Activated CD4-positive, alpha-beta T cell treated with anti-CD3 and anti-CD28 coated beads, Interleukin-2, amount 10 ng/mL, durations not matched to agents 24 days and 14 days (primary cell): ENCODE results near the gene PVALB. TPM values are rescaled to one million over a fixed set of nuclear protein-coding genes. Genes with fewer than 3 reads are reported as not detected.

ENCODE experiments used
- DNase-seq: peaks from one replicate; pipeline ENCODE4 v3.0.0; 2022
- H3K27ac Mint-ChIP-seq: one replicate; pipeline ENCODE4 v1.8.0; 2022; ENCODE audit warnings: mild to moderate bottlenecking, mixed read lengths
- H3K27me3 Mint-ChIP-seq: one replicate; pipeline ENCODE4 v1.8.0; 2022; ENCODE audit warnings: mixed read lengths
- H3K36me3 Mint-ChIP-seq: one replicate; pipeline ENCODE4 v1.8.0; 2022; ENCODE audit warnings: low read depth, mild to moderate bottlenecking, mixed read lengths
- H3K4me1 Mint-ChIP-seq: one replicate; pipeline ENCODE4 v1.8.0; 2021; ENCODE audit warnings: mixed read lengths
- H3K4me3 Mint-ChIP-seq: one replicate; pipeline ENCODE4 v1.8.0; 2022; ENCODE audit warnings: mild to moderate bottlenecking, moderate library complexity, mixed read lengths
- H3K9me3 Mint-ChIP-seq: one replicate; pipeline ENCODE4 v1.8.0; 2021; ENCODE audit warnings: mixed read lengths
- intact Hi-C: fragments of 100-400 bp; cut with micrococcal nuclease; formaldehyde crosslinking; loops from one replicate; pipeline ENCODE4 v1.15.1; 2023
- total RNA-seq: library from RNA; stranded (reverse); gene quantifications from 2 replicates; pipeline ENCODE4 v1.2.3, GENCODE V29; 2022

PVALB gene
- total RNA-seq, 1 donor from 2014 or later, result not detected

DNA sequence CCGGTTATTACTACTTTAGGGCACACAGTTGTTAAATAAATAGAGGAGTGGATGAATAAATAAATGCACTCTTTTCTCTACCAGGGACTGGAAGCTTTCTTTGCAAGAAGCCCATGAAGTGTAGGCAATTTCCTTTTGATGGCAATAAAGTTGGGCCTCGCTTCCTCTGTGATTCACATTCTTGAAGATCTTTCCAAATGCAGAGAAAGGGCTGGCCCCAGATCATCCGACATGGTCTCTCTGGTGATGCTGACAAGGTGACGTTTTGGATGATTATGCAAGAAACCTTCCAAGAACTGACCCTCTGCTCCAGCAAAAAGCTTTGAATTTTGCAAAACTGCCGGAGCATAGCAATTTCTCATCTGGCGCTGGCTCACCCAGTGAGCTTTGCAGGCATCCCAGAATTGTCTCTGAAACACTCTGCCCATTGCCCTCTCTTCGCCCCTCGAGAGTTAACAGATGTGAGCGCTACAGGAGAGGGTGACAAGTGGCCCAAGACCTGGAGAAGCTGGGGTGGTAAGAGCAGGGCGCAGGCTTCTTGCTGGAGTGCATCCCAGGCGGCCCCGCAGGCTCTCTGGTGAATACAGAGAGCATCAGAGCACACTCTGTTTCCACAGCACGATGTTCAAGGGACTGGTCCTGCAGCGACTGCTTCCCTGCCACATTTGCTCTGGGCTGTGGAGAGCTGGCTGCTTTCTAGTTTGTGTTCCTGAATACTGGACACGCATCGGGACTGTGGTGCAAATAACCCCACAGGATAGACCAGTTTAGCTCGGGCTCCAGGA is 29.4 kb downstream of the PVALB start:
- no peak overlapping the region for H3K27ac Mint-ChIP-seq
- intact Hi-C loops, result no loop called here
- H3K27me3 Mint-ChIP-seq, result peaks cover 1% of the 10 kb centered on the region
- H3K4me3 Mint-ChIP-seq, result no peak overlapping the region
- peaks cover 17% of the 10 kb centered on the region for H3K4me1 Mint-ChIP-seq
- no peak for DNase-seq
- H3K36me3 Mint-ChIP-seq, result no peaks in the 10 kb centered on the region
- no peaks in the 10 kb centered on the region for H3K9me3 Mint-ChIP-seq

DNA sequence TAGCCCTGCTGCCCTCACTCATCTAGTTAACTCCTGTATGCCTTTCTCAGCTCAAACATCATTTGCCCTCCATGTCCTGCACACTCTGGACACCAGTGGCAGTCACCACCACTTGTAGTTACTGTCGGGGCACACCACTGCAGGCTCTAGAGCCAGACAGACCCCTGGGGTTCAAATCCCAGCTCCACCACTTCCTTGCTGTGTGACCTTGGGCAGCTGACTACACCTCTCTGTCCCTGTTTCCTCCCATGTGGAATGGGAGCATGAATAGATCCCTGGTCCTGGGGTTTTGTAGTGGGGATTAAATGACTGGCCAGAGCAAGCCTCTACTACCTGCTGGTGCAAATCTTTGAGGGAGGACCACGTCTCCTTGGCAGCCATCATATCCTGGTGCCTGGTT is 33.1 kb downstream of the PVALB start:
- H3K27ac Mint-ChIP-seq, result no peak overlapping the region
- H3K36me3 Mint-ChIP-seq, result no peaks in the 10 kb centered on the region
- no peak for DNase-seq
- peaks cover 1% of the 10 kb centered on the region for H3K27me3 Mint-ChIP-seq
- intact Hi-C loops, result loop anchor here (2.0 to 5.0 kb wide), 3 partner anchors 236 to 415 kb away; no protein-coding TSS in a partner anchor
- H3K9me3 Mint-ChIP-seq, result no peaks in the 10 kb centered on the region
- peaks cover 20% of the 10 kb centered on the region for H3K4me1 Mint-ChIP-seq
- no peak overlapping the region for H3K4me3 Mint-ChIP-seq

DNA sequence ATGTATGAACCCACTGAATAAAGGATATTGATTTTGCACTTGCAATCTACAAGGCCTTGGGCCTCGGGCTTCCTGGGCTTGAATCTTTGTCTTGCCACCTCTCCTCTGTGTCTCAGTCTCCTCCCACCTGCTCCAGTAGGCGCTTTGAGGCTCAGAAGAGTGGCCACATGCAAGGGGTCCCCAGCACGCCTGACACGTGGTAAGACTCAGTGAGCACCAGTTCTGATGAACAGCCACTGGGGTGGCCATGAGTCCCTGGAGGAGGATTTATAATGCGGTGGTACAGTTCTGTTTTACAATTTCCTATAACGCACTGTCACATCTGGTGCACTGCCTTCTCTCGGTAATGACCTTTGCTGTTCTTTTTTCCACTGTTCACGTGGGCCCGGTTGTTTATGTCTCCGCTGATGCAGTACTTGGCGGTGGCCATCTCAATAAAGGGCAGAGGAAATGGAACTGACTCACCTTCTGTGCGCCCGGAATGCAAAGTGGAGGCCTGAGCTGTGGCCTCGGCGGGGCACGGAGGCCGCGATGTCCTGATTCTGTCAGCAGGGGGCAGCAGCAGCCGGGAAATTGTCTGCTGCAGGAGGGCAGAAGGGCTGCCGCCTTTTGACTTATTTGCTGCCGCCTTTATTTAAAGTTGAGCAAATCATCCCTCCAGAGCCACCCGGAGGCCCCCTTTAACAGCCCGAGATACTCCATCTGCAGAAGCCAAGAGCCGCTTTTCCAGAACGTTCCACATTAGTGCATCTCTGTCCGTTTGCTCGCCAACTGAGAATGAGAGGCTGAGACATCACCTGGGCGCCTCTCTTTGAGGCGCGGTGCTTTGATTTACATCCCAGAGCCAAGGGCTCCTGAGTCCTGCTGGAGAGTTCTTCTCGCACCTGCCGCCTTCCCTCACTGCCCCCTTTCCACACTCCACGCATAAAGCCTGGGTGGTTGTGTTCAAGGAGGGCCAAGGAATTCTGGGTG is 34.9 kb downstream of the PVALB start:
- Mint-ChIP-seq H3K9me3 (no peaks in the 10 kb centered on the region), H3K4me3 (peak overlapping the region; percentile 63)

DNA sequence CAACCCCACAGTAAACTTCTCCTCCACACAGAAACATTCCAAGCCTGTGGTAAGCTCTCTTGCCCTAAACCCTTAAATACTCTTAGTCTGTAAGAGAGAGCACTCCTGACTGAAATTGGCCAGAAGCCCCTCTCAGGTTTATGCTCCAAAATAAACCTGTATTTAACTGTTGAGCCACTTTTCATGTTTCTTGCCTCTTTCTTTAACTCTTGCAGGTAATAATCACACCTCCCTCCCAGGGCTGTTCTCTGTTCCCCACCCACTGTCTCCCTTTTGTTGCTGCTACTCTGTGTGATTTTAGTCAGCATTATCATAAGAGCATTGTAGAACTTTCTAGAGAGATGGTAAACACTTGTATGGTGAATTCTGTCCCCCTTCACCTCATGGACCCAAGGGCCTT is 38.8 kb downstream of the PVALB start:
- no peak for DNase-seq
- H3K27ac Mint-ChIP-seq, result peak overlapping the region; percentile 51
- peaks cover 39% of the 10 kb centered on the region for H3K4me1 Mint-ChIP-seq
- H3K36me3 Mint-ChIP-seq, result no peaks in the 10 kb centered on the region
- H3K9me3 Mint-ChIP-seq, result no peaks in the 10 kb centered on the region
- intact Hi-C loops, result loop anchor here (5.0 kb wide), 1 partner anchor 464 kb away; the partner anchor contains the start of gene RAC2
- no peaks in the 10 kb centered on the region for H3K27me3 Mint-ChIP-seq
- H3K4me3 Mint-ChIP-seq, result no peak overlapping the region

More for the DNA sequence above, 34.9 kb downstream of the PVALB start:
- H3K27ac Mint-ChIP-seq, result peak overlapping the region; percentile 95
- peaks cover 27% of the 10 kb centered on the region for H3K4me1 Mint-ChIP-seq
- H3K36me3 Mint-ChIP-seq, result no peaks in the 10 kb centered on the region
- intact Hi-C loops, result loop anchor here (1.0 to 5.0 kb wide), 6 partner anchors 74 to 417 kb away; partner anchors contain the start of gene NCF4
- peak; percentile 97 for DNase-seq
- H3K27me3 Mint-ChIP-seq, result peaks cover 1% of the 10 kb centered on the region

DNA sequence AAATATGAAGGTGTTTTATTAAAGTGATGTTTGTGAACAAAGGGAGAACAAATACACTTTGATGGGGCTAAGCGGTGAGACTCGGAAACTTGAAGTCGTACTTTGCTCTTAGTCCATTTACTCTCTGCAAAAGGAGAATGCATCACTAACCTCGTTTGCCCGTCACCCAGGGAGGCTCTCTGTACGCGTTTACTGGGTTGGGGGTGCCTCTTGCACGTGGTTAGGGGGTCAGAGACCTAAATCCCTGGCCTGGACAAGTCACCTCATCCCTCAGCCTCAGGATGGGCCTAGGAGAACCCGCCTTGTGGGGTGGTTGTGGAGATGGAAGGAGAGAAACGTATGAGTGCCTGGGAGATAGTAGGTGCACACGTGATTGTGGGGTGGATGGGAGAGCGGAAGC is 40.1 kb downstream of the PVALB start:
- DNase-seq, result no peak
- no peaks in the 10 kb centered on the region for H3K27me3 Mint-ChIP-seq
- H3K4me3 Mint-ChIP-seq, result peak overlapping the region; percentile 90
- intact Hi-C loops, result loop anchor here (1.0 to 5.0 kb wide), 2 partner anchors 247 to 466 kb away; partner anchors contain the start of genes EIF3D and RAC2
- no peaks in the 10 kb centered on the region for H3K9me3 Mint-ChIP-seq
- H3K27ac Mint-ChIP-seq, result peak overlapping the region; percentile 94
- no peaks in the 10 kb centered on the region for H3K36me3 Mint-ChIP-seq
- H3K4me1 Mint-ChIP-seq, result peaks cover 28% of the 10 kb centered on the region

- Mint-ChIP-seq H3K4me3 (peak within 1 kb of the TSS; percentile 90), H3K36me3 (no peaks in the 10 kb centered on the region), H3K27me3 (no peaks in the 10 kb centered on the region), H3K27ac (peak within 1 kb of the TSS; percentile 94), H3K9me3 (no peaks in the 10 kb centered on the region), H3K4me1 (peaks cover 24% of the 10 kb centered on the region)
- intact Hi-C loops, result loop anchor here (1.0 to 5.0 kb wide), 2 partner anchors 247 to 466 kb away; partner anchors contain the start of genes EIF3D and RAC2
- peak; percentile 99 for DNase-seq
Measured at GRCh38 chr22:36775964-36776669, 40.7 kb downstream of the PVALB start, which contains the start of gene IFT27. TSS of gene IFT27 (minus strand) at chr22:36776119. CDS start at chr22:36775707, 412 bp downstream.

DNA sequence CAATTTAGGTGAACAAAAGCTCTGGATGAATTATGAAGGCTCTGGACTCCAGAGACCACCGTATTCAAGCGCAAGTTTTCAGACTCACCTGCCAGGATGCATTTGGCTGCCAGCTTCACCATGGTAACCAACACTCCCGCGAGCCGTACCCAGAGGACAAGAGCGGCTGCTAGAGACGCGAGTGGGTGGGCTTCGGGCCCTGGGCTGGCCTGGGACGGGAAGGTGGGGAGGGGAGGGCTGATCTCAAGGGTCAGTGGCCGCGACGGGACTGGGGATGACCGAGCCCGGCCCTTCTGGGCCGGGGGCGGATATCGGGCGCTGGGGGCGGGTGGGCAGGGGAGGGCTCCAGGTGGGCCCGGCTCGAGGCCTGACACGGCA is 41.3 kb downstream of the PVALB start:
- intact Hi-C loops, result loop anchor here (5.0 kb wide), 1 partner anchor 467 kb away; the partner anchor contains the start of gene RAC2
- peak; percentile 82 for DNase-seq
- Mint-ChIP-seq H3K4me1 (peaks cover 24% of the 10 kb centered on the region), H3K27me3 (no peaks in the 10 kb centered on the region), H3K9me3 (no peaks in the 10 kb centered on the region), H3K36me3 (no peaks in the 10 kb centered on the region), H3K27ac (peak overlapping the region; percentile 84), H3K4me3 (peak overlapping the region; percentile 90)

DNA sequence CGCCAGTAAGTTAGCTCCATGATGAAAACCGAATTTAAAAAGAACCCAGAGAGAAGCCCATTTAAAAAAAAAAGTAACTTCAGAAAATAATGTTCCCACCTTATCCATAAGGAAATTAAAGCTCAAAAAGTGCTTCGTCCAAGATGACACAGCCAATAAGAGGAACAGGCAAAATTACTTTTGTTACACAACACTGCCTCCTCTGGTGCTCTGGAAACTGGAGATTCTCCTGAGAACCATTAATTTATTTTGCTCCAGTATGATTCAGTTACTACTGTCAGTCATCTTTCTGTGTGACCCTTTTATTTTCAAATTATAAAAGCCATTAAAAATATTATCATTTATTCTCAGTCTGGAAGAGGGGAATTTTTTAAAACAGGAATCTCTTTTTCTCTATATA is 42.9 kb downstream of the PVALB start:
- intact Hi-C loops, result no loop called here
- no peak for DNase-seq
- H3K36me3 Mint-ChIP-seq, result no peaks in the 10 kb centered on the region

DNA sequence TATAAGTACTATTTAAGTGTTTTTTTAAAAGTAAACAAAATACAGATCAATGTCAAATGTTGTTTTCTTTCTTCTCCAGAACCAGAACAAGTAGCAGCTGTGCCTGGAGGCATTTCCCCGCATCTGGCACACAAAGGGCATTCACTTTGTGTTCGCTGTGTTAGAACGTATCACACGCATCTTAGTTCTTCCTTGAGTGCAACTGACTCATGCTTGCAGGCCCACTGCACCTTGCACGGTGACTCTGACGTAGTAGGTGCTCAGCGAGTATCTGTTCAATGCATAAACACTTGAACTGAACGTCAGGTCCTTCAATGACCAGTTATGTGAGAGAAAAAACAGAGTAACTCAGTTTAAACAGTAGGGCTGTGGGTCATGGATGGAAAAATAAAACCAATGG is 44.4 kb downstream of the PVALB start:
- H3K27me3 Mint-ChIP-seq, result no peaks in the 10 kb centered on the region
- intact Hi-C loops, result no loop called here
- no peak for DNase-seq
- H3K4me1 Mint-ChIP-seq, result peaks cover 13% of the 10 kb centered on the region
- no peak overlapping the region for H3K27ac Mint-ChIP-seq
- no peak overlapping the region for H3K4me3 Mint-ChIP-seq
- H3K36me3 Mint-ChIP-seq, result no peaks in the 10 kb centered on the region
- no peaks in the 10 kb centered on the region for H3K9me3 Mint-ChIP-seq

More for the DNA sequence above, 42.9 kb downstream of the PVALB start:
- H3K27me3 Mint-ChIP-seq, result no peaks in the 10 kb centered on the region
- H3K4me1 Mint-ChIP-seq, result peaks cover 21% of the 10 kb centered on the region
- H3K9me3 Mint-ChIP-seq, result no peaks in the 10 kb centered on the region
- H3K27ac Mint-ChIP-seq, result no peak overlapping the region
- no peak overlapping the region for H3K4me3 Mint-ChIP-seq

DNA sequence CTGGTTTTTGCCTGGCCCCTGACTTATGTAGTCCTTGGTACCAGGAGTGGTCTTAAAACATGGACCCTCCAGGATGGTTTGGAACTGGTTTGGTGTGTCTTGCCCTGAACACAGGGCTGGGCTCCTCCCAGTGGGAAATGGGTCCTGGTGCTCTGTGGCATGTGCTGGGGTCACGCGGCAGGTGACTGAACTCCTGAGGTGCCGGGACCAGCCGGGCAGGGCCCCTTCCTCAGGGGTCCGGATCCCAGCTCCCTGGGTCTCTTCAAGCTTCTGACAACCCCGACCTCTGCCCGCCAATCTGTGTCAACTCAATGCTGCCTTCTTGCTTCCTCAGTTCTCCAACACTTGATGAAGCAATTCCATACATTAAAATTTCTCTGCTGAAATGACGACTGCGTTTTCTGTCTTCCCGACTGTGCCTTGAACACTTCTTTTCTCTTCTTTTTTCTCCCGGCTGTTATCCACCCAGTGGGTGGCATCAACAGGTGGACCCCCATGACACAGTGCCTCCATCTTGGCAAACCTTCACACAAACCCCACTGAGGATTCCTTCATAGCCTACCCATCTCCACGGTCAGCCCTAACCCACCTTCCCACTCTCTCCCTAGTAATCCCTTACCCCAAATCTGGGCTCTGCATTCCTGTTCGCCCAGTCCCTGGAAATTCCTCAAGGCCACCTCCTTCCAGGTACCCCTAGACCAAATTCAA is 45.3 kb downstream of the PVALB start:
- Mint-ChIP-seq H3K4me1 (peaks cover 8% of the 10 kb centered on the region), H3K4me3 (no peak overlapping the region), H3K27ac (no peak overlapping the region), H3K9me3 (no peaks in the 10 kb centered on the region), H3K36me3 (no peaks in the 10 kb centered on the region), H3K27me3 (no peaks in the 10 kb centered on the region)
- no peak for DNase-seq
- intact Hi-C loops, result no loop called here

DNA sequence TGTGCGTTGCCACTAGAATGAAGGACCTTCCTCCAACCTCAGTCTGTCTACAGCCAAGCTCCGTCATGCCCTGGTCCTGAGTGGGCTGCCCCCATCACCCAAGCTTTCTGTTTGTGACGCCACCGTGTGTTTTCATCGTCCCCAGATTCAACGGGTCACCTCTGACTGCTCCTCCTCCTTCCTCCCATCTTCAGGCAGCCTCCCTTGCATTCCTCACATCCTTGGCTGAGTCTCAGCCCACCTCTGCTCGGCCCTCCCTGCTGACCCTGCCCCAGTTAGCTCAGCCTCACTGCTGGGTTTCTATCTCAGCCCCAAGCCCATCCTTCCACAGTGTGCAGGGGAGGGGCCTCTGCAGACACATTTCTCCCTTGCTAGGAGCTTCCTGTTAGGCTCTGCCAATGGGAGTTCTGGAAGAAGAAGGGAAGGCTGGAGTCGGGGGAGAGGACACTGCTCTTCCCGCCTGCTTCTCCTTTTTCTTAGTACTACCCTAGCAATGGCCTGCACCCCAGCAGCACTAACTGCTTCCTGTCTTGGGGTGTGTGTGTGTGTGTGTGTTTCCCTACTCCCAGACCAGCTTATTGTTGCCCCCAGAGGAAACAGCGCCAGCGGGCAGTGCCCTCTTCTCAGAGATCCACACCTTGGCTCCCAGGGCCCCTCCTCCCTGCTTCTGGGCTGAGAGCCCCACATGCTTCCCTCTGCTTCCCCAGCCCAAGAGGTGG is 46.2 kb downstream of the PVALB start:
- Mint-ChIP-seq H3K4me3 (no peak overlapping the region), H3K4me1 (peaks cover 8% of the 10 kb centered on the region), H3K36me3 (no peaks in the 10 kb centered on the region), H3K27me3 (no peaks in the 10 kb centered on the region), H3K9me3 (no peaks in the 10 kb centered on the region), H3K27ac (no peak overlapping the region)
- no peak for DNase-seq
- intact Hi-C loops, result no loop called here
